ENCODE data around the gene HES5. TPM values are rescaled to one million over a fixed set of nuclear protein-coding genes. Genes with fewer than 3 reads are reported as not detected.

The HES5 gene
- total RNA-seq, 1 donor from 2014 or later: 1.6 TPM

DNA sequence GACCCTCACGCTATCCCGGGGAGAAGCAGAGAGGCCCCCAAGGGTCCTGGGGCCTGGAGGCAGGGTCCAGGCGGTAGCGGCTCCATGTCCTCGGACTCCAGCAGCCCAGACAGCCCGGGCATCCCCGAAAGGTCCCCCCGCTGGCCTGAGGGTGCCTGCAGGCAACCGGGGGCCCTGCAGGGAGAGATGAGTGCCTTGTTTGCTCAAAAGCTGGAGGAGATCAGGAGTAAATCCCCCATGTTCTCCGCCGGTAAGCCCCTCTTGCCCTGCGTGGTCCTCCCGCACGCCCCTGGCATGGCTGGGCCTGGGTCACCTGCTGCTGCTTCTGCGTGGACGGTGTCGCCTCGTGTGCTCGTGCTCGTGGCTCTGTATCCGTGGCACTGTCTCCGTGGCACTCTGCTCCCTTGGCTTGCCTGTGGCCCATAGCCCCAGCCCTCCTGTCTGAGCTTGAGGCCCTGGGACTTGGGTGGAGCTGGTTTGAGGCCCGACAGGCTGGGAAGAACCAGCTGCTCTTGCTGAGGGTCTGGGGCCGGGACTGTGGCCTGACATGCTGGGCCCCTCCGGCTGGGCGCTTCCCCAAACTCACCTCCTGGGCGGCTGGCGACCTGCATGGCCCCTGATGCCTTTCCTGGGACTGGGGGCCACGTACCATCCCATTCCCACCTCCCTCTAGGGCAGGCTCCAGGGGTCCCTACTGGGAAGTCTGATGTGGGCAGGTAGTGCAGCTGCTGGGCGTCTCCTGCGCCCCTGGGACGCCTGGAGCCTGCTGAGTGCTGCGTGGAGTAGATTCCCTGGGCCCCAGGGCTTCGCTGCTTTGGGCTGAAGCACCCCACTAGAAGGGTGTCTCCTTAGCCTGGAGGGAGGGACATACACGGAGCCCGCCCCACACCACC lies 27.2 kb downstream of the HES5 start:
- peaks cover 3 to 6% (median 6%) of the 10 kb centered on the region in 3 donors for H3K4me1 ChIP-seq (ENCODE audit: control insufficient read depth in 3 of 3, insufficient read depth in 3 of 3, low read length in 3 of 3)
- peaks cover 0 to 3% (median 2%) of the 10 kb centered on the region in 3 donors for H3K36me3 ChIP-seq (ENCODE audit: control insufficient read depth in 3 of 3, insufficient read depth in 3 of 3, low read length in 3 of 3)
- no peak overlapping the region for H3K4me3 ChIP-seq (ENCODE audit: low read length in 3 of 3)
- H3K27ac ChIP-seq (ENCODE audit: low read depth, low read length): no peak overlapping the region
- H3K9me3 ChIP-seq (ENCODE audit: control insufficient read depth in 3 of 3, low read length in 3 of 3): no peaks in the 10 kb centered on the region
- no peak overlapping the region for H3K9ac ChIP-seq (ENCODE audit: low read depth in 1 of 3, low read length in 3 of 3)
- peaks cover 51 to 71% (median 63%) of the 10 kb centered on the region in 3 donors for H3K27me3 ChIP-seq (ENCODE audit: control insufficient read depth in 3 of 3, insufficient read depth in 3 of 3, low read length in 3 of 3)

GRCh38 chr1:2502210-2502609 lies 27.9 kb downstream of the HES5 start:
- peaks cover 57 to 77% (median 70%) of the 10 kb centered on the region in 3 donors for H3K27me3 ChIP-seq (ENCODE audit: control insufficient read depth in 3 of 3, insufficient read depth in 3 of 3, low read length in 3 of 3)

DNA sequence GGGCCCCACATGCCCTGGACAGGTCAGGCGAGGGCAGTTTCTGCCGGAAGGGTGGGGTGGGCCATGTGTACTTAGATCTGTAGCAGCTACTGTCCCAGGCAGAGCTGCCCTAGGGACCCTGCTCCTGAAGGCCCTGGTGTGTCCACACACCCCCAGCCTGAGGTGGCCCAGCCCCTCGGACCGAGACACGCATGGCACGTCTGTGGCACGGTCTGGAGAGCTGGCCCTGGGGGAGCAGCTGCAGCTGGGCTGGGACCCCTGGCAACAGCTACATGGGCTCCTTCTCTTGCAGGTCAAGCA lies 28.3 kb downstream of the HES5 start:
- Histone ChIP-seq H3K4me1 (ENCODE audit: control insufficient read depth in 3 of 3, insufficient read depth in 3 of 3, low read length in 3 of 3) (peaks cover under 1 to 6% (median 6%) of the 10 kb centered on the region in 3 donors), H3K27ac (ENCODE audit: low read depth, low read length) (no peak overlapping the region), H3K4me3 (ENCODE audit: low read length in 3 of 3) (no peak overlapping the region), H3K36me3 (ENCODE audit: control insufficient read depth in 3 of 3, insufficient read depth in 3 of 3, low read length in 3 of 3) (no peaks in the 10 kb centered on the region), H3K27me3 (ENCODE audit: control insufficient read depth in 3 of 3, insufficient read depth in 3 of 3, low read length in 3 of 3) (peaks cover 57 to 81% (median 73%) of the 10 kb centered on the region in 3 donors), H3K9ac (ENCODE audit: low read depth in 1 of 3, low read length in 3 of 3) (no peak overlapping the region), H3K9me3 (ENCODE audit: control insufficient read depth in 3 of 3, low read length in 3 of 3) (no peaks in the 10 kb centered on the region)

More at GRCh38 chr1:2502210-2502609, 27.9 kb downstream of the HES5 start:
- Histone ChIP-seq H3K9ac (ENCODE audit: low read depth in 1 of 3, low read length in 3 of 3) (no peak overlapping the region), H3K9me3 (ENCODE audit: control insufficient read depth in 3 of 3, low read length in 3 of 3) (no peaks in the 10 kb centered on the region), H3K36me3 (ENCODE audit: control insufficient read depth in 3 of 3, insufficient read depth in 3 of 3, low read length in 3 of 3) (no peaks in the 10 kb centered on the region), H3K4me3 (ENCODE audit: low read length in 3 of 3) (no peak overlapping the region), H3K4me1 (ENCODE audit: control insufficient read depth in 3 of 3, insufficient read depth in 3 of 3, low read length in 3 of 3) (peaks cover 3 to 6% (median 6%) of the 10 kb centered on the region in 3 donors), H3K27ac (ENCODE audit: low read depth, low read length) (no peak overlapping the region)

- H3K9ac ChIP-seq (ENCODE audit: low read depth in 1 of 3, low read length in 3 of 3): no peak overlapping the region
- no peak overlapping the region for H3K27ac ChIP-seq (ENCODE audit: low read depth, low read length)
- no peak overlapping the region for H3K4me3 ChIP-seq (ENCODE audit: low read length in 3 of 3)
- no peaks in the 10 kb centered on the region for H3K36me3 ChIP-seq (ENCODE audit: control insufficient read depth in 3 of 3, insufficient read depth in 3 of 3, low read length in 3 of 3)
- no peaks in the 10 kb centered on the region for H3K9me3 ChIP-seq (ENCODE audit: control insufficient read depth in 3 of 3, low read length in 3 of 3)
- peaks cover 57 to 85% (median 73%) of the 10 kb centered on the region in 3 donors for H3K27me3 ChIP-seq (ENCODE audit: control insufficient read depth in 3 of 3, insufficient read depth in 3 of 3, low read length in 3 of 3)
- peaks cover 0 to 6% (median 6%) of the 10 kb centered on the region in 3 donors for H3K4me1 ChIP-seq (ENCODE audit: control insufficient read depth in 3 of 3, insufficient read depth in 3 of 3, low read length in 3 of 3)
Measured at GRCh38 chr1:2501041-2501819, 28.8 kb downstream of the HES5 start.

DNA sequence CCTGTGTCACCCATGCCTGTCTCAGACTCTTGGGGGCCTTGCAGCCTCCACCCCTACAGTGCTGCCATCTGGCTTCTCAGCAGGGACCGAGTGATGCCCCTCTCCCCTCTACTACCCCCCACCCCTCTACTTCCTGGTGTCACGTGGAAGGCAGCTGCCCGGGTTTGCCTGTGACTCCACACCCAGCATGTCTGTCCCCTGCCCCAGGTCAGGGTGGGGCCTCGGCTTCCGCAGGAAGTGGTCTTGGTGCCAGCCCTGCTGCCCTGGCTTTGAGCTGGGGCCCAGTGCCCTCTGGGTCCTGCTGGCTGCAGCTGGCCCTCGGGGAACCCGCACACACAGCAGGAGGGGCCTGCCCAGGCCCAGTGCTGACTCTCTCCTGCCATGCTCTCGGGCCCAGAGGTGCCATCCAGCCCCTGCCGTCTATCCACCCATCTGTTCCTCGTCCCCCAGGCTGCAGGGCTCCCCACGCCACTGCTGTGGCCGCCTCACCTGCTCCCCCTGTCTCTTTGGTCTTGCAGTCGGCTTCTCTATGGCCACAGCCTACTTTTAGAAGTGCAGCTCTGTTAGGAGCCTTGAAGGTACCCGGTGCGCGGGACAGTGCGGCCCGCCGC lies 30.0 kb downstream of the HES5 start:
- Histone ChIP-seq H3K36me3 (ENCODE audit: control insufficient read depth in 3 of 3, insufficient read depth in 3 of 3, low read length in 3 of 3) (no peaks in the 10 kb centered on the region), H3K9ac (ENCODE audit: low read depth in 1 of 3, low read length in 3 of 3) (no peak overlapping the region), H3K27ac (ENCODE audit: low read depth, low read length) (no peak overlapping the region), H3K27me3 (ENCODE audit: control insufficient read depth in 3 of 3, insufficient read depth in 3 of 3, low read length in 3 of 3) (peaks cover 53 to 78% (median 65%) of the 10 kb centered on the region in 3 donors), H3K9me3 (ENCODE audit: control insufficient read depth in 3 of 3, low read length in 3 of 3) (no peaks in the 10 kb centered on the region), H3K4me1 (ENCODE audit: control insufficient read depth in 3 of 3, insufficient read depth in 3 of 3, low read length in 3 of 3) (peaks cover 0 to 12% (median 9%) of the 10 kb centered on the region in 3 donors), H3K4me3 (ENCODE audit: low read length in 3 of 3) (no peak overlapping the region)

DNA sequence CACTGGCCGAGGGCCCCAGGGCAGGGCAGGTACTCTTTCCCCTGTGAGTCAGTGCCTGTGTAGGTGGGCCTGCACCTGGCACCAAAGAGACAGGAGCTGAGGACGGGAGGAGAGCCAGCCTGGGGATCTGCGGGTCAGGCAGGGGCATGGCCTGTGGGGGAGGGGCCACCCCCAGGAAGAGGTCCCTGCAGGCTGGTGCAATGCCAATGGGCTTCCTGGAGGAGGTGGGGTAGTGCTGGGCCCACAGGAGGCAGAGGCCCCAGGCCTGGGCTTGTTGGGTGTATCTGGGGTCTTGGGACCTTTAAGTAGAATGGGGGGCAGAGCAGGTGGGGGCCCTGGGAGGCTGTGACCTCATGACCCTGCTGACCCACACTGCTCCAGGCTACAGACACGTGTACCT lies 30.8 kb downstream of the HES5 start:
- Histone ChIP-seq H3K4me1 (ENCODE audit: control insufficient read depth in 3 of 3, insufficient read depth in 3 of 3, low read length in 3 of 3) (peaks cover 0 to 11% (median 9%) of the 10 kb centered on the region in 3 donors), H3K27me3 (ENCODE audit: control insufficient read depth in 3 of 3, insufficient read depth in 3 of 3, low read length in 3 of 3) (peaks cover 45 to 71% (median 58%) of the 10 kb centered on the region in 3 donors), H3K36me3 (ENCODE audit: control insufficient read depth in 3 of 3, insufficient read depth in 3 of 3, low read length in 3 of 3) (no peaks in the 10 kb centered on the region), H3K27ac (ENCODE audit: low read depth, low read length) (no peak overlapping the region), H3K9me3 (ENCODE audit: control insufficient read depth in 3 of 3, low read length in 3 of 3) (no peaks in the 10 kb centered on the region), H3K9ac (ENCODE audit: low read depth in 1 of 3, low read length in 3 of 3) (no peak overlapping the region), H3K4me3 (ENCODE audit: low read length in 3 of 3) (no peak overlapping the region)

- no peak overlapping the region for H3K9ac ChIP-seq (ENCODE audit: low read depth in 1 of 3, low read length in 3 of 3)
- peaks cover 0 to 13% (median 11%) of the 10 kb centered on the region in 3 donors for H3K4me1 ChIP-seq (ENCODE audit: control insufficient read depth in 3 of 3, insufficient read depth in 3 of 3, low read length in 3 of 3)
- H3K27ac ChIP-seq (ENCODE audit: low read depth, low read length): no peak overlapping the region
- H3K36me3 ChIP-seq (ENCODE audit: control insufficient read depth in 3 of 3, insufficient read depth in 3 of 3, low read length in 3 of 3): no peaks in the 10 kb centered on the region
- H3K27me3 ChIP-seq (ENCODE audit: control insufficient read depth in 3 of 3, insufficient read depth in 3 of 3, low read length in 3 of 3): peaks cover 41 to 67% (median 59%) of the 10 kb centered on the region in 3 donors
- no peak overlapping the region for H3K4me3 ChIP-seq (ENCODE audit: low read length in 3 of 3)
- H3K9me3 ChIP-seq (ENCODE audit: control insufficient read depth in 3 of 3, low read length in 3 of 3): no peaks in the 10 kb centered on the region
Measured at GRCh38 chr1:2498648-2499047, 31.4 kb downstream of the HES5 start.

GRCh38 chr1:2497891-2498290 lies 32.2 kb downstream of the HES5 start:
- Histone ChIP-seq H3K4me1 (ENCODE audit: control insufficient read depth in 3 of 3, insufficient read depth in 3 of 3, low read length in 3 of 3) (peaks cover 0 to 21% (median 12%) of the 10 kb centered on the region in 3 donors), H3K27ac (ENCODE audit: low read depth, low read length) (no peak overlapping the region), H3K9ac (ENCODE audit: low read depth in 1 of 3, low read length in 3 of 3) (no peak overlapping the region), H3K9me3 (ENCODE audit: control insufficient read depth in 3 of 3, low read length in 3 of 3) (no peaks in the 10 kb centered on the region), H3K4me3 (ENCODE audit: low read length in 3 of 3) (no peak overlapping the region), H3K36me3 (ENCODE audit: control insufficient read depth in 3 of 3, insufficient read depth in 3 of 3, low read length in 3 of 3) (no peaks in the 10 kb centered on the region), H3K27me3 (ENCODE audit: control insufficient read depth in 3 of 3, insufficient read depth in 3 of 3, low read length in 3 of 3) (peaks cover 38 to 66% (median 56%) of the 10 kb centered on the region in 3 donors)

DNA sequence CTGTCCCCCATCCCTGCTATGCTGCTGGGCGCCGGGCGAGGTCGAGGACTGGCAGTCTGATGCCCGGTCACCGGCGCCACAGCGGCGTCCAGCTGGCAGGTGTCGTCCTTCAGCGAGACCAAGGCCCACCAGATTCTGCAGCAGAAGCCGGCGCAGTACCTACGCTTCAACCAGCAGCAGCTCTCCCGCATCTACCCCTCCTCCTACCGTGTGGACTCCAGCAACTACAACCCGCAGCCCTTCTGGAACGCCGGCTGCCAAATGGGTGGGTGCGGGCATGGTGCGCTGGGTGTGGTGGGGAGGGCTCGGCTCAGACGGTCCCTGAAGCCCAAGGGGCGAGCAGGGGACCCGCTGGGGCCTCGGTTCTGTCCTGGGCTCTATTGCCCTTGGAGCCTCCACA lies 33.3 kb downstream of the HES5 start:
- no peaks in the 10 kb centered on the region for H3K9me3 ChIP-seq (ENCODE audit: control insufficient read depth in 3 of 3, low read length in 3 of 3)
- peaks cover 37 to 66% (median 56%) of the 10 kb centered on the region in 3 donors for H3K27me3 ChIP-seq (ENCODE audit: control insufficient read depth in 3 of 3, insufficient read depth in 3 of 3, low read length in 3 of 3)
- no peaks in the 10 kb centered on the region for H3K36me3 ChIP-seq (ENCODE audit: control insufficient read depth in 3 of 3, insufficient read depth in 3 of 3, low read length in 3 of 3)
- H3K4me3 ChIP-seq (ENCODE audit: low read length in 3 of 3): no peak overlapping the region
- H3K9ac ChIP-seq (ENCODE audit: low read depth in 1 of 3, low read length in 3 of 3): no peak overlapping the region
- no peak overlapping the region for H3K27ac ChIP-seq (ENCODE audit: low read depth, low read length)
- H3K4me1 ChIP-seq (ENCODE audit: control insufficient read depth in 3 of 3, insufficient read depth in 3 of 3, low read length in 3 of 3): peaks cover 0 to 21% (median 12%) of the 10 kb centered on the region in 3 donors

Measured in skeletal muscle tissue (tissue), 4 donors.